HFF-Myc (cell line): ENCODE results near the gene IRAK3.
"Not testable (repeated sequence)": the region's sequence is repeated elsewhere in the genome, so short reads cannot be mapped to it uniquely, and the experiment has no call there.

ENCODE experiments used
- DNase-seq: peaks from one replicate; pipeline ENCODE4 v3.0.0-alpha.2; 2011; ENCODE audit warnings: low read depth; ENCODE audit errors: extremely low read depth
- H3K4me3 ChIP-seq: replicated peaks from 2 replicates; pipeline ENCODE4 v1.5.1; 2011; ENCODE audit warnings: low read depth, mild to moderate bottlenecking, control low read depth, low read length
- TF ChIP-seq, protein P1 (sequence below): IDR thresholded peaks from 2 replicates; pipeline ENCODE4 v1.5.1; 2012; ENCODE audit warnings: mild to moderate bottlenecking, low read depth, low read length, control low read depth; ENCODE audit errors: missing control alignments

IRAK3 gene

DNA sequence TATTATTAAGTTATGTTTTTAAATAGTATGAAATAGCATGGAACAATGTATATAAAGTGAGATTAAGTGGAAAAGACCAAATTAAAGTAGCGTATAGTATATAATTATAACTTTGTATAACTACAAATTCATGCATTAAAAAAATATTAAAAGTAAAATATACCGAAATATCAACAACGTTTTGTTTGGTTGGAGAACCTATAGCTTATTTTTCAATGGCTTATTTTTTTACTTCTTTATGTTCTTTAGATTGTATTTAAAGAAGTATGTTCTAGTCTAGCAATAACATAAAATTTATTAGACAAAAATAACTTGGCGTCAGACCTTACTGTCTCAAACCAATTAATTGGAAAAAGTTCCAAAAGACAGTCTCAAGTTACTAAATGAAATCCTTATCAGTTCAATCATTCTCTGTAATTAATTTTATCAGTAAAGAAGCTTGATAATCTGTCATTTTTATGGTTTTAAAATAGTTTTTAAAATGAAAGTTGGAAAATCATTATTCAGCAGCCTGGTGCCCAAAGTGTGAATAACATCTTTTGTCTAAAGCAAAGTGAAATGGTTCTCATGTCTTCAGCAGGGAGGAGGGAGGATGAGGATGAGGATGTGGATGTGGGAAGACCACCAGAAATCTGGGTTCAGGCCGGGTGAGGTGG, 46.7 kb downstream of the IRAK3 start:
- H3K4me3 ChIP-seq: peak overlapping the region; percentile 50
- TF ChIP-seq, protein P1, sequence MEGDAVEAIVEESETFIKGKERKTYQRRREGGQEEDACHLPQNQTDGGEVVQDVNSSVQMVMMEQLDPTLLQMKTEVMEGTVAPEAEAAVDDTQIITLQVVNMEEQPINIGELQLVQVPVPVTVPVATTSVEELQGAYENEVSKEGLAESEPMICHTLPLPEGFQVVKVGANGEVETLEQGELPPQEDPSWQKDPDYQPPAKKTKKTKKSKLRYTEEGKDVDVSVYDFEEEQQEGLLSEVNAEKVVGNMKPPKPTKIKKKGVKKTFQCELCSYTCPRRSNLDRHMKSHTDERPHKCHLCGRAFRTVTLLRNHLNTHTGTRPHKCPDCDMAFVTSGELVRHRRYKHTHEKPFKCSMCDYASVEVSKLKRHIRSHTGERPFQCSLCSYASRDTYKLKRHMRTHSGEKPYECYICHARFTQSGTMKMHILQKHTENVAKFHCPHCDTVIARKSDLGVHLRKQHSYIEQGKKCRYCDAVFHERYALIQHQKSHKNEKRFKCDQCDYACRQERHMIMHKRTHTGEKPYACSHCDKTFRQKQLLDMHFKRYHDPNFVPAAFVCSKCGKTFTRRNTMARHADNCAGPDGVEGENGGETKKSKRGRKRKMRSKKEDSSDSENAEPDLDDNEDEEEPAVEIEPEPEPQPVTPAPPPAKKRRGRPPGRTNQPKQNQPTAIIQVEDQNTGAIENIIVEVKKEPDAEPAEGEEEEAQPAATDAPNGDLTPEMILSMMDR: no peak
- no peak for DNase-seq

DNA sequence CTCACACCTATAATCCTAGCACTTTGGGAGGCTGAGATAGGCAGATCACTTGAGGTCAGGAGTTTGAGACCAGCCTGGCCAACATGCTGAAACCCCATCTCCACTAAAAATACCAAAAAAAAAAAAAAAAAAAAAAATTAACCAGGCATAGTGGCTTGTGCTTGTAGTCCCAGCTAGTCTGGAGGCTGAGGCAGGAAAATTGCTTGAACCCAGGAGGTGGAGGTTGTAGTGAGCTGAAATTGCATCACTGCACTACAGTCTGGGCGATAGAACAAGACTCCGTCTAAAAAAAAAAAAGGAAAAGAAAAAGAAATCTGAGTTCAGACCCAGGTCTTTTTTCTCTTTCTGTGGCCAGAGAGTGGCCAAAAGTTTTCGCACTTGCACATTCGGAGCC, 47.3 kb downstream of the IRAK3 start:
- DNase-seq, H3K4me3 ChIP-seq: not testable (repeated sequence)

DNA sequence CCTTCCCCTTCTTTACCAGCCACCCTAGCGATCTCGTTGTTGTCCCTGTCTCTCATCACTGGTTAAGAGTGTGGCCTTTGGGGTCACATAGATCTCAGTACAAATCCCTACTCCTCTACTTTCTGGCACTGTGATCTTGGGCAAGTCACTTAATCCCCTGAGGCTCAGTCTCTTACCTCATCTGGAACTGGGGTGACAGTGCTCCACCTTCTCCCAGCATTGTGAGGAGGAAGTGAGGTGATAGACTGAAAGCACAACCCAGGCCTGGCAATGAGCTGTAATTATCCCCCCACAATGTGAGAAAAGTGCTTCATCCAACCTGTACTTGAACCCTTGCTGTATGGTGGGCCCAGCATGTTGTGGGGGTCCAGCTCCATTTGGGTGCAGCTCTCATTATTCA, 48.0 kb downstream of the IRAK3 start:
- no peak for DNase-seq
- no peak overlapping the region for H3K4me3 ChIP-seq
- TF ChIP-seq, protein P1: no peak

DNA sequence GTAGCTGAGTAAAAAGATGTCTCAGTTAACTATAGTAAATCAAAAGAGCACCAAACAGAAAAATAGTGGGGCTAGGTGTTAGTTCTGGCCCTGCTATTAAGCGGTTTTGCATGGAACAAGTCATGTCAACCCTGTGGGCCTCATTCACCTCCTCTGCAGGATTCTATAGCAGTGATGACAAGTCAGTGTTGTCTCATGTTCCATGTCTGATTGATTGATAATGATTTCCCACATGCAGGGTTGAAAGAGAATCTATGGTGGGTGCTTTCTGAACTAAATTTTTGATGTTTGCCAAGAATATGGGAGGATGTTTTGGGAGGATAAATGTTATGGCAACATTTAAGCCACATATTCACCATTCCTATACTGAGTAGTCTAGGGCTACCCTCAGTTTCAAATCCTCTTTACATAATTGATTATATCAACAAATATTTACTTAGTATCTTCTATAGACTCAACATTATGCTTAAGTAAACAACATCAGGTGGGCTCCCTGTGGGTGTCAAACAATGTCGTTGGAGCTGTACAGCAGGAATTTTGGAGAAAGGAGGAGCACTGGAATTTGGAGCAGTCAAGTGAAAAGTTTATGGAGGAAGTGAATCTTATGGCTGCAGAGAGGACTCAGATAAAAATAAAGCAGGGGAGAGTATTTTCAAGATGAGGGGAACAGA, 48.6 kb downstream of the IRAK3 start:
- no peak overlapping the region for H3K4me3 ChIP-seq
- TF ChIP-seq, protein P1: no peak
- DNase-seq: no peak

DNA sequence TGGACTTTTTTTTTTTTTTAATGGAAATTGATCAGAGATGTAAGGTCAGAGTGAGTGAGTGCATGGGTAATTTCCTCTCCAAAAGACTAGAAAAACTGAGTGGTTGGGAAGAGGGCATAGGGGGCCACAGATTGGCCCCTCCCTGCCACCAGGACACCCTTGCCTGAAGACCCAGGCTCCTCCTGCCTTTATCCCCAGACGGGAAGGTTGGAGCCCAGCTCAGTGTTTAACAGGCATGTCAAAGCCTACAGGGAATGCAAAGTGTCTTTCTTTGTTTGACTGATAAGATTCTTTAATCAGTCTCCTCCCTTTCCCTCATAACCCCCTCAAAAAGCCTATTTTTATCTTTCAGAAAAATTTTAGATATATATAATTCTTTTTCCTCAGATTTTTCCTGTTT, 50.3 kb downstream of the IRAK3 start:
- DNase-seq: no peak
- TF ChIP-seq, protein P1: no peak
- no peak overlapping the region for H3K4me3 ChIP-seq

DNA sequence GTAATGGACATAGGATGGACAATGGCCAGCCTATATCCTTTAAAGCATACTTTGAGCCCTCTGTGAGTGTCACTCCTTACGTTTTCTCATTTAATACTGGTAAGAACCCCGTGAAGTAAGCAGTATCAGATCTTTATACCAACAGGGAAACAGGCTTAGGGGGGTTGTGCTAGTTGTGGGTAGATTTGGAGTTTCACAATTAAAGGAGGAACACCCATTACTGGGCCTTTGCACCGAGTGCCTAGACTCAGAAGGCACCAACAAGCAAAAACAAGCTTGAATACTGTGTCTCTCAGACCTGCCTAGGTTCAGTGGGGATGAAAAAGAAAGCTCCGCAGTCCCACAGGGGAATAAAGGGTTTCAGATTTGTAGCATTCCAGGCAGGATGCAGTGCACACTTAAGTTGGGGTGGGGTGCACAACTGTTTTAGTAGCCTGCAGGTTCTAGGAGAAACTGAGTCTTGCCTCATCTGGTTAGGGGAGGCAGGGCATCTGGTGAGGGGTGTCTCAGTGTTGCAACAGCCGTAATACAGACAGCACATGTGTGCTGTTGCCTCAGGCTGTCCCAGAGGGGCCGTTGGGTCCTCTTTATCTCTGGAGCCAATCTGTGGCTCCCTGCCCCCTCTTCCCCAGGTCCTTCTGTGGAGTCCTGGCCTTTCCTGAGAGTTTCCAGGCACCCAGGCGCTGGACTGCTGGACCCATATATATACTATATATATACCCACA, 51.2 kb downstream of the IRAK3 start:
- no peak overlapping the region for H3K4me3 ChIP-seq
- DNase-seq: no peak
- TF ChIP-seq, protein P1: no peak

DNA sequence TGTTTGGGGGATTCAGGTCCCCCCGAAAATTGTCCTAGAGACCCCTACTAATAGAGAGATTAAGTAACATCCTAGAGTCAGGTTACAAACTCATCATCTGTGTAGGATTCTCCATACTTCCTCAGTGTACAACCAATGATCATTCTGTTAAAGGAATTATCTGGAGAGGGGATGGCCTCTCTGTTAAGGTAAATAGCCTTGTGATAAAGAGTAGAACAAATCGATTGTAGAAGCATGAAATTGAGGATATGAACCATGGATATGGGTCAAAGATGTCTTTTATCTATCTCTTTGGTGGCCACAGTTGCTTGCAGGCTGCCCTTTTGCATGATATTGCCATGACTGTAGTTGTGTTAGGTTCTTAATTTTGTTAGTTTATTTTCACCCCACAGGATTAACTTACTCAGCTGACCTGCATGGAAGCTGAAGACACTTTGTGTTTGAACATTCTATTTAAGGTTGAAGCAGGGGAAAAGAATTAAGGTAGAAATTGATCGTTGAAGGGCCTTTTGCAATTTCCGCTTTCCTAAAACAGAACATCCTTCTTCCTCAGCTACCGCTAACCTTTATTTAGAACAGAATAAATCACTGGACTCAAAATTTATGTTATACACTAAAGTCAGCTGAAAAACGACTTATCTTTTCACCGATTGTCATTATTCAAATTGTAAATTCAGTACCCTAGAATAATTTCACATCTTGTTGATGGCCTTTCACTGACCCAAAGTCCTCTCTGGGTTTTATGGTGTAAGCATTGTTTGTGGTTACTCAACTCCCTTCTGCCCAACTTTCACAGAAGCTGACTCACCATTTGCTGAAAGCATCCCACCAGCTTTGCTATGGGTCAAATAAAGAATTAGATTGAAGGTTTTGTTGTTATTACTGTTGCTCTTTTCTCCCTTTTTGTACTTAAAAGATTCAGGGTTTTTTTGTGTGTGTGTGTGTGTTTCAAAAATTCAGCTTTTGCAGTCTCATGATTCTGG, 52.3 kb downstream of the IRAK3 start:
- H3K4me3 ChIP-seq: no peak overlapping the region
- TF ChIP-seq, protein P1: no peak
- DNase-seq: peak; percentile 52
